GM21529 (cell line): ENCODE results near the gene AGXT2.
"Not testable (repeated sequence)": the region's sequence is repeated elsewhere in the genome, so short reads cannot be mapped to it uniquely, and the experiment has no call there.

Source experiments
- ATAC-seq: cut with Tn5 transposase; IDR thresholded peaks from one replicate; pipeline ENCODE4 v1.9.1; 2021; ENCODE audit not compliant: unreplicated experiment

The AGXT2 gene

GRCh38 chr5:35052838-35053237, 5.1 kb upstream of the AGXT2 start:
- no peak for ATAC-seq

DNA sequence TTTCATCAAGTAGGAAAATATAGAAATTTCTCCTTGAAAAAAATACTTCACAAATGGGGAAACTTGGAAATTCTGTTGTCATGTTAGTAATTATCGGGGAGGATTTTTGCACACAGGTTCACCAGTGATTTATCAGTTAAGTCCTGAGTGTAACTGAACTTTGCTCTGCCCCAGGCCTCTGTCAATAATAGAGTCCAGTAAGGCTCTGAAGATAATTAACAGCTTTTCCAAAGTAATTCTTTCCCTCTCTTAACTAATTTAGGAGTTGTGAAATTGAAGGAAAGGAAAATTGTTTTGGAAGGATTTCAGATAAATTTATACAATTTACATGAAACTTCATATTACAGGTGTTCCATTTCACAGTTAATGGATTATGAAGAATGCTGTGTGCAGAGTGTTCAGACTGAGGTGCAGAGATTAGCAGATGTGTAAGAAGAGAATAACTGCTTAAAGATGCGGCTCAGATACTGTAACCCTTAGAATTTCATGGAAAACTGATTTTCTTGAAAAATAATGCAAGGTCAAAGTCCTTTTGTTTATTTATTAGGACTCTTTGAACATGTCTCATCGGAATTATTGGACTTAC, 2.9 kb upstream of the AGXT2 start:
- ATAC-seq, result no peak

DNA sequence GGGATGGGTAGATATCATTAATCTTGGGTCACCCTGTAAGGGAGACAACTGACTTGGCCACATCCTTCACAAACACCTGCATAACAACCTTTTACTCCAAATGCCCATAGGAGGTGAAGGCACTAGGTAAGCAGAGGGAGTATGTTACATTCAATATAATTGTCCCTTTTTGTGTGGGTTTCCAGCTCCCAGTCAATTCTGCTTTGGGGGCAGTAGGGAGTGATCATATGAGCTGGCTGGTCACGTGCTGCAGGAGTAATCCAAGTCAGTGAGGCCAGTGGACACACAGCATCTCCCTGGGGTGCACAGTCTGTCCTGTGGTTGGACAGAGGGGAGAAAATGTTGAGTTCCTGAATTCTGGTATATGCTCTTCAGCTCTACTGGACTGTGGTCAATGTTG, 1.2 kb upstream of the AGXT2 start:
- no peak for ATAC-seq

DNA sequence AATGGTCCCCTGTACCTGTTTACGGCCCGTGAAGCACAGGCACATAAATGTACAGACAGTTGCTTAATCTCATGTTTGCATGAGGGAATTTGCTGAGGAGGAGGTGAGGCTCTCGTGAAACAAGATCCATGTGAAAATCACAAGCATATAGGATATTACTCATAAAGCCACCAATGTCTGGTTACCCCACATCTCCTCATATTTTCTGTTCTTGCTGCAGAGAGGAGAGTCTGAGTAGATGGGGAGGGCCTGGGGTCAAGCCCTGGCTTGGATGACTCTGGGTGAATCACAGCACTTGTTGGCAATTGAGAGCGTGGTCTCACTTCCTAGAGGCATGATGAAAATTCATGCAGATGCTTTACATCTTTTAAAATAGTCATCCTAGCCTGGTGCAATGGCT, 975 bp downstream of the AGXT2 start:
- no peak for ATAC-seq

- ATAC-seq, result no peak
Measured at GRCh38 chr5:35045280-35045679, 2.5 kb downstream of the AGXT2 start.

- ATAC-seq, result no peak
Measured at GRCh38 chr5:35044649-35045048, 3.1 kb downstream of the AGXT2 start.

GRCh38 chr5:35042781-35043180, 5.0 kb downstream of the AGXT2 start:
- ATAC-seq, result no peak

DNA sequence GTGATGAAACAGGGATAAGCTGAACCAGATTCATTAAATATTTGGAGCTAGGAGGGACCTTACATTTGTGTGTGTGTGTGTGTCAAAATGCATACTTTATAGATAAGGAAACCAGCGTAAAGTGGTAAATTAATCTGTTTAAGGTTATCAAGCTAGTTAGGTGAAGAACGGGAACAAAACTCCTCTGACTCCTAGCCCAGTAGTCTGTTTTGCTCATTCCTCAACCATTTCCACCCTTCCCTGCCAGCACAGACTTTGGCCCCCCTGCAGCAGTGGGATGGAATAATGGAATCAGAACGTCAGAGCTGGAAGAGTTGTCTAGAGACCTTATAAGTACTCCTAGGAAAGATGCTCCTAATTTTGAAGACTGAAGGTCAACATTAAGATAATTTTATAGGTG, 6.5 kb downstream of the AGXT2 start:
- ATAC-seq, result no peak

DNA sequence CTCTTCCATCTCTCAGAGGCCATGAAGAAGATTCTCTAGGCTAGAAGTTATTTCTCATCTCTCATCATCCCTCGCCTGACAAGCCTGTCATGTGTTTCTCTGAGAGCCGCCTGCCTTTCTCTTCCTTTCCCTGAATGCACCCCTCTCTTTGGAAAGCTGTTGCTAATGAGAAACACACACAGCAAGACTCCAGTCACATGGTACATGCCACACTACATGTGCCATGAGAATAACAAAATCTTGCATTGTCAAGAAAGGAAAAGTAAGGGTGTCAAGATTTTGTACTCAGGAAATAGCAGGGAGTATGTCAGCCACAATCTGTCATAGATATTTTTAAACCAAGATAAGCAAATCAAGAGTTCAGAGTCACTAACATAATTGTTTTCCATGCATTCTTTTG, 8.9 kb downstream of the AGXT2 start:
- no peak for ATAC-seq

- ATAC-seq, result no peak
Measured at GRCh38 chr5:35036536-35036935, 11.2 kb downstream of the AGXT2 start.

- not testable (repeated sequence) for ATAC-seq
Measured at GRCh38 chr5:35035929-35036328, 11.8 kb downstream of the AGXT2 start.

- no peak for ATAC-seq
Measured at GRCh38 chr5:35035271-35035670, 12.5 kb downstream of the AGXT2 start.

GRCh38 chr5:35032356-35032755, 15.4 kb downstream of the AGXT2 start:
- no peak for ATAC-seq

DNA sequence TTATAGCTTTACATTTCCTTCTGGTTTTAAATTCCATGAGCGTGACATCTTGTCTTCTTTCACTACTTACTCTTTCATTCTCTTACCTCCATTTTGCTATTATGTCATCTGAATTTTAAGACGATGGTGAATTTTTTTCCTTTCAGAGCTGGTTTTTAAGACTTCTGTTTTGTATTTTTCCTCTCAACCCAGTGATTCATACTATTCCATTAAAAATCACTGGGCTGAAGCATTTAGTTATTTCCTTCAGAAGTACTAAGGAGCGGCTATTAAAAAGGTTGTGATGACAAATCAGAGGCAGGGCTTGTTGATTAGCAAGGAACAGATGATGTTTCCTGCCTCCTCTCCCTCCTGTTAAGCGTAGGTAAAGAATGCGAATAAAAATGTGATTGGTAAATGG, 16.5 kb downstream of the AGXT2 start:
- ATAC-seq, result no peak

- no peak for ATAC-seq
Measured at GRCh38 chr5:35030426-35031100, 17.2 kb downstream of the AGXT2 start.

- ATAC-seq, result no peak
Measured at GRCh38 chr5:35029333-35029732, 18.4 kb downstream of the AGXT2 start.

DNA sequence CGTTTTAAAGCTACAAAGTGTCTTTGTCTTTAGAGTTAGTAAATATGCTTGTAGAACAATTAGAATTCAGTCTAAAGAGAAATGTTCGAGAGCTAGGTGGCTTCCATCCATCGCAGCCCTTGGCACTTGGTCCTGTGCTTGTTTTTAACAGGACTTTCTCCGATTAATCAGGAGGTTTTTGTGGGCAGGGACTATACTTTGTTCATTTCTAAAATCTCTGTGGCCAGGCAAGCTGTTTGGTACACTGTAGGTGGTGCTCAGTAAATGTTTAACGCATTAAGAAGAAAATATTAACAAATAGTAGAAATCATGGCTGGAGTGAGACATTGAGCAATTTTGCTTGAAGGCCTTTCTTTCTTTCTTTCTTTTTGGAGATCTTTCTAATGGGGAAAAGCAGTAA, 20.8 kb downstream of the AGXT2 start:
- no peak for ATAC-seq

DNA sequence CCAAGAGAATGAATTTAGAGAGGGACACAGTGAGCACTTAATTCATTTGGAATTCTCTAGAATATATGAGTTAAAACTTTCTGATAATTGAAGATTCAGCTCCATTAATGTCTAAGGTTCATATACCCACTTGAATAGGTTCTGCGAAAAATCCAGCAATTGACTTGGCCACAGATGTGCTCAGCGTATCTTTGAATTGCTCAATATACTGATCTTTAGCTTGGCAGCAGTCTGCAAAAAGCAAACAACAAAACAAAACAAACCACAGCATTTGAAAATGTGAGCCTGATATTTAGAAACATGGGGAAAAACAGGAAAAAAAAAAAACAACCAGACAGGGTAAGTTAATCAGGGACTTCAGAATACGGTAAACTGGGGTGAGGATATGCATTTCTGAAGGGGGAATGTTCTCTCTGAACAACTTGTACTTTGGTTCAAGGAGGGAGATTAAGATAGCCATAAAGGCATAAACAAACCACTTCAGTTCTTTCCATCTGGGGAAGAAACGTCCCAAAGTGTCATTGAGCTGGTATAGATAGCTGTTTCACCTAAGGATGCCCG, 21.4 kb downstream of the AGXT2 start:
- no peak for ATAC-seq

DNA sequence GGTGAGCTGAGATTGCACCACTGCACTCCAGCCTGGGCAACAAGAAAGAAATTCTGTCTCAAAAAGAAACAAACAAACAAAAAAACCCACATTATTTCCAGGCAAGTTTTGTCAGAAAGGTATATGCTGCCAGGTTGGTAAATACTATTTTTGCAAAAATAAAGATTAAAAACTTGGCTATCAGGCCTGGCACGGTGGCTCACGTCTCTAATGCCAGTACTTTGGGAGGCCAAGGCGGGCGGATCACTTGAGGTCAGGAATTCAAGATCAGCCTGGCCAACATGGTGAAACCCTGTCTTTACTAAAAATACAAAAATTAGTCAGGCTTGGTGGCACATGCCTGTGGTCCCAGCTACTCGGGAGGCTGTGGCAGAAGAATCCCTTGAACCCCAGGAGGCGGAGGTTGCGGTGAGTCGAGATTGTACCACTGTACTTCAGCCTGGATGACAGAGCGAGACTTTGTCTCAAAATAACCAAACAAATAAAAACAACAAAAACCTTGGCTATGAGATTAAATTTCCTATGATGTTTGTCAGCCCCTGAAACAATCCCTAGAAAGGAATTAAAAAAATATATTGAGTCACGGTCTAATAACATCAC, 22.7 kb downstream of the AGXT2 start:
- no peak for ATAC-seq

DNA sequence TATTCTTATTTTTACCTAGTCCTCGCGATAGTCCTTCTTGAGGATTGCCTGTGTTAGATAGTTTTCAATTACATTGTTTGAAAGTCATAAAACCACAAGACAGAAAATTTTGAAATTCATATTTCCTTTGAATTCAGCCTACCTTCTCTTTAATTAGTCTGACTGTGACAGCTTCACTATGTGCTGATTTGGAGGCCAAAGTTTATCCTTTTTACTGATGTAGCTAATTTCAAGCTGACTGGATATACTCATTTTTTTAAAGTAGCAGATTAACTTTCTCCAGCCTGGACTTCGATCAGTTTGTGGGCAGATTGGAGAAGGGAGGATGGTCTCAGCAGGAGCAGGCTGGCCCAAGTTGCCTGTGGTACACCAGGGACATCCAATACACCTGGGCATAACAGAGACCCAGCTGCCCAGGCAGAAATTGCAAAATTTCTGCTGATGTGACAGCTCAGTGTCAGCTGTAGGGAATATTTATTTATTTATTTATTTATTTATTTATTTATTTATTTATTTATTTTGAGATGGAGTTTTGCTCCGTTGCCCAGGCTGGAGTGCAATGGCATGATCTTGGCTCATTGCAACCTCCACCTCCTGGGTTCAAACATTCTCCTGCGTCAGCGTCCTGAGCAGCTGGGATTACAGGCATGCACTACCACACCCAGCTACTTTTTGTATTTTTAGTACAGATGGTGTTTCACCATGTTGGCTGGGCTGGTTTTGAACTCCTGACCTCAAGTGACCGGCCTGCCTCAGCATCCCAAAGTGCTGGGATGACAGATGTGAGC, 24.2 kb downstream of the AGXT2 start:
- no peak for ATAC-seq

- ATAC-seq, result peak; percentile 80
Measured at GRCh38 chr5:35016174-35017051, 31.3 kb downstream of the AGXT2 start.
